Globus pallidus (tissue), 1 donor: ENCODE data around the gene MRFAP1.
"Not testable (repeated sequence)": the region's sequence is repeated elsewhere in the genome, so short reads cannot be mapped to it uniquely, and the experiment has no call there.

Experiments
- DNase-seq: peaks from one replicate; pipeline ENCODE4 v3.0.0-alpha.2; 2015; ENCODE audit warnings: low spot score

MRFAP1 gene

GRCh38 chr4:6634746-6635145, 5.7 kb upstream of the MRFAP1 start:
- no peak for DNase-seq

- no peak for DNase-seq
These were observed 1.3 kb upstream of the MRFAP1 start for GRCh38 chr4:6639137-6639680.

GRCh38 chr4:6641164-6641970, 882 bp downstream of the MRFAP1 start:
- DNase-seq: no peak

GRCh38 chr4:6641971-6642320, 1.5 kb downstream of the MRFAP1 start:
- no peak for DNase-seq

GRCh38 chr4:6643141-6643847, 2.8 kb downstream of the MRFAP1 start:
- DNase-seq: no peak

GRCh38 chr4:6644792-6645530, 4.5 kb downstream of the MRFAP1 start:
- no peak for DNase-seq

GRCh38 chr4:6647169-6647568, 6.7 kb downstream of the MRFAP1 start:
- no peak for DNase-seq

GRCh38 chr4:6647582-6648230, 7.2 kb downstream of the MRFAP1 start:
- DNase-seq: no peak

- no peak for DNase-seq
These were observed 8.7 kb downstream of the MRFAP1 start for GRCh38 chr4:6649216-6649615.

- not testable (repeated sequence) for DNase-seq
These were observed 13.7 kb downstream of the MRFAP1 start for GRCh38 chr4:6654211-6654610.

- DNase-seq: not testable (repeated sequence)
These were observed 14.8 kb downstream of the MRFAP1 start for GRCh38 chr4:6655291-6655690.

- no peak for DNase-seq
These were observed 15.4 kb downstream of the MRFAP1 start for GRCh38 chr4:6655924-6656323.

- no peak for DNase-seq
These were observed 17.0 kb downstream of the MRFAP1 start for GRCh38 chr4:6657242-6658208.

- no peak for DNase-seq
These were observed 17.7 kb downstream of the MRFAP1 start for GRCh38 chr4:6658209-6658595.

- no peak for DNase-seq
These were observed 18.2 kb downstream of the MRFAP1 start for GRCh38 chr4:6658597-6659075.

- DNase-seq: no peak
These were observed 19.4 kb downstream of the MRFAP1 start for GRCh38 chr4:6659897-6660296.

GRCh38 chr4:6660430-6660829, 19.9 kb downstream of the MRFAP1 start:
- DNase-seq: no peak

GRCh38 chr4:6662591-6662990, 22.1 kb downstream of the MRFAP1 start:
- DNase-seq: no peak

- DNase-seq: no peak
These were observed 23.3 kb downstream of the MRFAP1 start for GRCh38 chr4:6663596-6664393.

GRCh38 chr4:6665320-6665654, 24.8 kb downstream of the MRFAP1 start:
- no peak for DNase-seq
